H1 (cell line): ENCODE measurements around the gene ARID1B. TPM values are rescaled to one million over a fixed set of nuclear protein-coding genes. Genes with fewer than 3 reads are reported as not detected.

ENCODE experiments used
- PHF8 ChIP-seq: fragments of 200-600 bp; sonication (generic); conservative IDR thresholded peaks from 2 replicates; pipeline ENCODE4 v1.7.1; 2012; ENCODE audit warnings: low read depth, mild to moderate bottlenecking, inconsistent platforms, low read length, moderate library complexity
- RBBP5 ChIP-seq: IDR thresholded peaks from 2 replicates; pipeline ENCODE4 v1.7.1; 2012; ENCODE audit warnings: low read depth, mild to moderate bottlenecking, inconsistent platforms, low read length, moderate library complexity, borderline replicate concordance
- SIX5 ChIP-seq: IDR thresholded peaks from 2 replicates; pipeline ENCODE4 v1.6.1; 2011; ENCODE audit warnings: mild to moderate bottlenecking, low read depth, low read length
- SP4 ChIP-seq: IDR thresholded peaks from 2 replicates; pipeline ENCODE4 v1.6.1; 2012; ENCODE audit warnings: low read length, inconsistent platforms
- polyA plus RNA-seq, 7 experiments: library from polyadenylated mRNA; depleted of rRNA in 3 of 7; stranded (reverse) in 5 of 7; unstranded in 2 of 7; fragments of >200 nt in 5 of 7; fragments of 200-250 nt in 2 of 7; gene quantifications; 1 replicate in 5 of 7; 2 replicates in 1 of 7; 4 replicates in 1 of 7; pipeline versions ENCODE4 v1.2.1 to v1.2.3, GENCODE V29; 2011 to 2013; ENCODE audit warnings: missing spikeins in 2 of 7, mixed read lengths in 2 of 7
- total RNA-seq: library from RNA; stranded (reverse); fragmentation: NEBNext Ultra II Directional; extraction: Animal tissue kit (Norgen Biotek cat#: 25700); gene quantifications from 2 replicates; pipeline ENCODE4 v1.2.1, GENCODE V29; 2021
- TF ChIP-seq, protein P1 (sequence below): IDR thresholded peaks from 2 replicates; pipeline ENCODE4 v1.6.1; 2012; ENCODE audit warnings: low read length, inconsistent platforms

The ARID1B gene
- total and polyA plus RNA-seq, 2 of the 8 experiments (the other 6 are each of a cell fraction or from before 2014, with no cell fraction given), result 24.3 to 70.3 TPM

DNA sequence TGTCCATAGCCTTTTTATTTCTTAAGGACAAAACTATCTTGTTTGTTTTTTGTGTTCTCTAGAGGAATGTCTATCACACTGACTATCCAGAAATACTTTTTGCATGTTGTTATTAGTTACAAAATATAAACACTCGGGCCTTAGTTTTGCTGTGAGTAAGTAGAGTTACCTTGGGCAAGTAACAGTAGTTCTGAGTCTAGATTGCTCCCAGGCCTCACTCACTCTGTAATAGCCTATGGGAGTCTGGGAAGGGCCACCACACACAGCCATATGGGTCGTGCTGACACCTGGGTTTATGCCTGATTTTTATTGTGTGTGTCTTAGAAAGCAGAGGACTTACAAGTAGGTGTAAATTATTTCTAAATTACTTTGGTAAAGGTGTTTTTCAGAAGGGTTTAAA, 360.3 kb downstream of the ARID1B start (continued):
- no peak for TF ChIP-seq PHF8
- TF ChIP-seq RBBP5, result no peak
- TF ChIP-seq, protein P1, sequence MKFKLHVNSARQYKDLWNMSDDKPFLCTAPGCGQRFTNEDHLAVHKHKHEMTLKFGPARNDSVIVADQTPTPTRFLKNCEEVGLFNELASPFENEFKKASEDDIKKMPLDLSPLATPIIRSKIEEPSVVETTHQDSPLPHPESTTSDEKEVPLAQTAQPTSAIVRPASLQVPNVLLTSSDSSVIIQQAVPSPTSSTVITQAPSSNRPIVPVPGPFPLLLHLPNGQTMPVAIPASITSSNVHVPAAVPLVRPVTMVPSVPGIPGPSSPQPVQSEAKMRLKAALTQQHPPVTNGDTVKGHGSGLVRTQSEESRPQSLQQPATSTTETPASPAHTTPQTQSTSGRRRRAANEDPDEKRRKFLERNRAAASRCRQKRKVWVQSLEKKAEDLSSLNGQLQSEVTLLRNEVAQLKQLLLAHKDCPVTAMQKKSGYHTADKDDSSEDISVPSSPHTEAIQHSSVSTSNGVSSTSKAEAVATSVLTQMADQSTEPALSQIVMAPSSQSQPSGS, result no peak
- TF ChIP-seq SIX5, result no peak
- TF ChIP-seq SP4, result no peak
